ENCODE results near the gene COL15A1.
"Not testable (repeated sequence)": the region's sequence is repeated elsewhere in the genome, so short reads cannot be mapped to it uniquely, and the experiment has no call there.

The COL15A1 gene

GRCh38 chr9:99092643-99093491, 149.2 kb downstream of the COL15A1 start:
- no peak for DNase-seq

GRCh38 chr9:99093492-99093791, 149.7 kb downstream of the COL15A1 start:
- no peak for DNase-seq

GRCh38 chr9:99095565-99095964, 151.9 kb downstream of the COL15A1 start:
- DNase-seq, result no peak

- no peak for DNase-seq
Observed at GRCh38 chr9:99096409-99096808, 152.7 kb downstream of the COL15A1 start.

GRCh38 chr9:99099806-99100585, 156.3 kb downstream of the COL15A1 start:
- not testable (repeated sequence) for DNase-seq

- no peak for DNase-seq
Observed at GRCh38 chr9:99101271-99101670, 157.6 kb downstream of the COL15A1 start.

GRCh38 chr9:99101812-99102211, 158.1 kb downstream of the COL15A1 start:
- DNase-seq, result no peak

- peak; percentile 2 for DNase-seq
Observed at GRCh38 chr9:99103054-99103895, 159.6 kb downstream of the COL15A1 start.

- no peak for DNase-seq
Observed at GRCh38 chr9:99103901-99104458, 160.3 kb downstream of the COL15A1 start.

- peak; percentile 92 for DNase-seq
Observed at GRCh38 chr9:99104459-99105151, 160.9 kb downstream of the COL15A1 start, which contains the start of gene TGFBR1. TGFBR1 (plus strand) TSS chr9:99105113; CDS start chr9:99105206, 93 bp downstream.

GRCh38 chr9:99105152-99106043, 161.7 kb downstream of the COL15A1 start:
- DNase-seq, result peak; percentile 81

- no peak for DNase-seq
Observed at GRCh38 chr9:99106044-99106375, 162.3 kb downstream of the COL15A1 start.

GRCh38 chr9:99107421-99107820, 163.7 kb downstream of the COL15A1 start:
- no peak for DNase-seq

- no peak for DNase-seq
Observed at GRCh38 chr9:99108131-99108530, 164.4 kb downstream of the COL15A1 start.

- DNase-seq, result no peak
Observed at GRCh38 chr9:99109522-99109921, 165.8 kb downstream of the COL15A1 start.

GRCh38 chr9:99112750-99113413, 169.2 kb downstream of the COL15A1 start:
- DNase-seq, result no peak

GRCh38 chr9:99113414-99114048, 169.8 kb downstream of the COL15A1 start:
- no peak for DNase-seq

GRCh38 chr9:99114049-99114440, 170.3 kb downstream of the COL15A1 start:
- DNase-seq, result no peak

GRCh38 chr9:99114846-99115500, 171.3 kb downstream of the COL15A1 start:
- DNase-seq, result no peak

GRCh38 chr9:99116003-99116411, 172.3 kb downstream of the COL15A1 start:
- no peak for DNase-seq
